ENCODE measurements around the gene FBXL3.
"Not testable (repeated sequence)": the region's sequence is repeated elsewhere in the genome, so short reads cannot be mapped to it uniquely, and the experiment has no call there.

The FBXL3 gene

GRCh38 chr13:77036279-77036678 is 9.3 kb upstream of the FBXL3 start:
- no peak overlapping the region for H3K27ac Mint-ChIP-seq
- H3K27me3 Mint-ChIP-seq = no peaks in the 10 kb centered on the region
- H3K36me3 Mint-ChIP-seq = no peaks in the 10 kb centered on the region

GRCh38 chr13:77034881-77035280 is 7.9 kb upstream of the FBXL3 start:
- H3K36me3 Mint-ChIP-seq = peaks cover under 1% of the 10 kb centered on the region
- H3K27ac Mint-ChIP-seq = no peak overlapping the region
- no peaks in the 10 kb centered on the region for H3K9me3 Mint-ChIP-seq
- no peaks in the 10 kb centered on the region for H3K4me1 Mint-ChIP-seq
- H3K27me3 Mint-ChIP-seq = no peaks in the 10 kb centered on the region
- H3K4me3 Mint-ChIP-seq = no peak overlapping the region

More at GRCh38 chr13:77036279-77036678, 9.3 kb upstream of the FBXL3 start:
- Mint-ChIP-seq H3K9me3 (no peaks in the 10 kb centered on the region), H3K4me3 (no peak overlapping the region), H3K4me1 (no peaks in the 10 kb centered on the region)

- Mint-ChIP-seq H3K27me3 (no peaks in the 10 kb centered on the region), H3K4me3 (no peak overlapping the region), H3K36me3 (peaks cover 2% of the 10 kb centered on the region), H3K27ac (no peak overlapping the region), H3K4me1 (no peaks in the 10 kb centered on the region), H3K9me3 (no peaks in the 10 kb centered on the region)
Observed at GRCh38 chr13:77033717-77034302, 6.9 kb upstream of the FBXL3 start.

GRCh38 chr13:77031656-77032243 is 4.8 kb upstream of the FBXL3 start:
- Mint-ChIP-seq H3K4me3 (no peak overlapping the region), H3K4me1 (peaks cover 16% of the 10 kb centered on the region), H3K27me3 (no peaks in the 10 kb centered on the region), H3K9me3 (no peaks in the 10 kb centered on the region), H3K36me3 (peaks cover 2% of the 10 kb centered on the region), H3K27ac (no peak overlapping the region)

GRCh38 chr13:77029436-77029835 is 2.5 kb upstream of the FBXL3 start:
- H3K4me3 Mint-ChIP-seq = no peak overlapping the region
- H3K9me3 Mint-ChIP-seq = no peaks in the 10 kb centered on the region
- no peaks in the 10 kb centered on the region for H3K27me3 Mint-ChIP-seq
- peaks cover 34% of the 10 kb centered on the region for H3K4me1 Mint-ChIP-seq
- no peak overlapping the region for H3K27ac Mint-ChIP-seq
- peaks cover 2% of the 10 kb centered on the region for H3K36me3 Mint-ChIP-seq

GRCh38 chr13:77028202-77028601 is 1.2 kb upstream of the FBXL3 start:
- peak overlapping the region; percentile 68 for H3K27ac Mint-ChIP-seq

GRCh38 chr13:77026255-77026860 is 601 bp downstream of the FBXL3 start:
- no peaks in the 10 kb centered on the region for H3K9me3 Mint-ChIP-seq

More at GRCh38 chr13:77028202-77028601, 1.2 kb upstream of the FBXL3 start:
- H3K4me3 Mint-ChIP-seq = peak overlapping the region; percentile 96
- no peaks in the 10 kb centered on the region for H3K27me3 Mint-ChIP-seq
- no peaks in the 10 kb centered on the region for H3K9me3 Mint-ChIP-seq
- H3K36me3 Mint-ChIP-seq = peaks cover 2% of the 10 kb centered on the region
- H3K4me1 Mint-ChIP-seq = peaks cover 47% of the 10 kb centered on the region

GRCh38 chr13:77022341-77022740 is 4.6 kb downstream of the FBXL3 start:
- peaks cover 87% of the 10 kb centered on the region for H3K4me1 Mint-ChIP-seq
- no peaks in the 10 kb centered on the region for H3K27me3 Mint-ChIP-seq
- H3K4me3 Mint-ChIP-seq = peak overlapping the region; percentile 57
- no peak overlapping the region for H3K27ac Mint-ChIP-seq
- H3K9me3 Mint-ChIP-seq = no peaks in the 10 kb centered on the region
- peaks cover 5% of the 10 kb centered on the region for H3K36me3 Mint-ChIP-seq

More at GRCh38 chr13:77026255-77026860, 601 bp downstream of the FBXL3 start:
- Mint-ChIP-seq H3K36me3 (peaks cover 4% of the 10 kb centered on the region), H3K27ac (peak overlapping the region; percentile 95), H3K27me3 (no peaks in the 10 kb centered on the region), H3K4me3 (peak overlapping the region; percentile 98), H3K4me1 (peaks cover 65% of the 10 kb centered on the region)

- Mint-ChIP-seq H3K4me3 (no peak overlapping the region), H3K4me1 (peaks cover 92% of the 10 kb centered on the region), H3K27me3 (no peaks in the 10 kb centered on the region), H3K36me3 (peaks cover 14% of the 10 kb centered on the region), H3K27ac (peak overlapping the region; percentile 35), H3K9me3 (no peaks in the 10 kb centered on the region)
Observed at GRCh38 chr13:77019756-77020155, 7.2 kb downstream of the FBXL3 start.

- H3K27ac Mint-ChIP-seq = peak overlapping the region; percentile 66
- no peak overlapping the region for H3K4me3 Mint-ChIP-seq
- H3K27me3 Mint-ChIP-seq = no peaks in the 10 kb centered on the region
- H3K36me3 Mint-ChIP-seq = peaks cover 25% of the 10 kb centered on the region
- H3K4me1 Mint-ChIP-seq = peaks cover 86% of the 10 kb centered on the region
- no peaks in the 10 kb centered on the region for H3K9me3 Mint-ChIP-seq
Observed at GRCh38 chr13:77016888-77017623, 9.9 kb downstream of the FBXL3 start.

- Mint-ChIP-seq H3K27ac (peak overlapping the region; percentile 77), H3K9me3 (no peaks in the 10 kb centered on the region), H3K36me3 (peaks cover 25% of the 10 kb centered on the region), H3K4me3 (no peak overlapping the region), H3K4me1 (peaks cover 79% of the 10 kb centered on the region), H3K27me3 (no peaks in the 10 kb centered on the region)
Observed at GRCh38 chr13:77016251-77016812, 10.6 kb downstream of the FBXL3 start.

- no peak overlapping the region for H3K4me3 Mint-ChIP-seq
- no peaks in the 10 kb centered on the region for H3K9me3 Mint-ChIP-seq
- peaks cover 23% of the 10 kb centered on the region for H3K36me3 Mint-ChIP-seq
- peaks cover 68% of the 10 kb centered on the region for H3K4me1 Mint-ChIP-seq
- H3K27me3 Mint-ChIP-seq = no peaks in the 10 kb centered on the region
- peak overlapping the region; percentile 88 for H3K27ac Mint-ChIP-seq
Observed at GRCh38 chr13:77014906-77015685, 11.9 kb downstream of the FBXL3 start.

GRCh38 chr13:77013853-77014542 is 13.0 kb downstream of the FBXL3 start:
- H3K9me3 Mint-ChIP-seq = no peaks in the 10 kb centered on the region
- no peaks in the 10 kb centered on the region for H3K27me3 Mint-ChIP-seq
- no peak overlapping the region for H3K4me3 Mint-ChIP-seq
- peak overlapping the region; percentile 14 for H3K27ac Mint-ChIP-seq
- peaks cover 67% of the 10 kb centered on the region for H3K4me1 Mint-ChIP-seq
- H3K36me3 Mint-ChIP-seq = peaks cover 28% of the 10 kb centered on the region

GRCh38 chr13:77009719-77010118 is 17.2 kb downstream of the FBXL3 start:
- H3K4me3 Mint-ChIP-seq, H3K9me3 Mint-ChIP-seq, H3K27me3 Mint-ChIP-seq, H3K27ac Mint-ChIP-seq: not testable (repeated sequence)
- Mint-ChIP-seq H3K36me3 (peaks cover 18% of the 10 kb centered on the region), H3K4me1 (peaks cover 53% of the 10 kb centered on the region)

All from activated naive CD4-positive, alpha-beta T cell treated with anti-CD3 and anti-CD28 coated beads, Interleukin-2, amount 50 U/mL, for 24 hours (primary cell).